ENCODE measurements around the gene MTRR.

MTRR gene

DNA sequence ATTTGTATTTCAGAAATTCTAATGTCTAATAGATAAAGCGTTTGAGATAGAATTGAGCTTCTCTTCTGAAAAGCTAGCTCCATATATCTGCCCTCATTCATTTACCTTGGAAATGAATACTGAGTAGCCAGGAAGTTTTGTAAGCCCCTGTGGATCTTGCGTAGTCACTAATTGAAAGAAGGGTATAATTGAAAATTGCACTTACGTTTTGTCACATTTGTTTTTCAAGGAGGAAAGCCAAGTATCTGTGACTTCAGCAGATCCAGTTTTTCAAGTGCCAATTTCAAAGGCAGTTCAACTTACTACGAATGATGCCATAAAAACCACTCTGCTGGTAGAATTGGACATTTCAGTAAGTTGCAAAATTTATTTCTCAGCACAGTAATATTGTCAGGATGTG, 14.0 kb downstream of the MTRR start:
- TF ChIP-seq, protein P1, sequence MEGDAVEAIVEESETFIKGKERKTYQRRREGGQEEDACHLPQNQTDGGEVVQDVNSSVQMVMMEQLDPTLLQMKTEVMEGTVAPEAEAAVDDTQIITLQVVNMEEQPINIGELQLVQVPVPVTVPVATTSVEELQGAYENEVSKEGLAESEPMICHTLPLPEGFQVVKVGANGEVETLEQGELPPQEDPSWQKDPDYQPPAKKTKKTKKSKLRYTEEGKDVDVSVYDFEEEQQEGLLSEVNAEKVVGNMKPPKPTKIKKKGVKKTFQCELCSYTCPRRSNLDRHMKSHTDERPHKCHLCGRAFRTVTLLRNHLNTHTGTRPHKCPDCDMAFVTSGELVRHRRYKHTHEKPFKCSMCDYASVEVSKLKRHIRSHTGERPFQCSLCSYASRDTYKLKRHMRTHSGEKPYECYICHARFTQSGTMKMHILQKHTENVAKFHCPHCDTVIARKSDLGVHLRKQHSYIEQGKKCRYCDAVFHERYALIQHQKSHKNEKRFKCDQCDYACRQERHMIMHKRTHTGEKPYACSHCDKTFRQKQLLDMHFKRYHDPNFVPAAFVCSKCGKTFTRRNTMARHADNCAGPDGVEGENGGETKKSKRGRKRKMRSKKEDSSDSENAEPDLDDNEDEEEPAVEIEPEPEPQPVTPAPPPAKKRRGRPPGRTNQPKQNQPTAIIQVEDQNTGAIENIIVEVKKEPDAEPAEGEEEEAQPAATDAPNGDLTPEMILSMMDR (IDR thresholded peaks at IDR 0.05; ENCODE audit: poor library complexity, severe bottlenecking): no peak
- Histone ChIP-seq H3K27ac (ENCODE audit: poor library complexity, severe bottlenecking) (no peak overlapping the region), H3K9me3 (ENCODE audit: severe bottlenecking) (no peaks in the 10 kb centered on the region), H3K36me3 (ENCODE audit: low read depth) (peaks cover 93% of the 10 kb centered on the region), H3K27me3 (ENCODE audit: insufficient read depth, poor library complexity, severe bottlenecking) (no peaks in the 10 kb centered on the region), H3K4me3 (ENCODE audit: severe bottlenecking) (no peak overlapping the region), H3K4me1 (ENCODE audit: insufficient read depth, poor library complexity, severe bottlenecking) (peaks cover 2% of the 10 kb centered on the region)
- ATAC-seq (ENCODE audit: low read depth) (no peak), DNase-seq (ENCODE audit: low spot score) (no peak)

DNA sequence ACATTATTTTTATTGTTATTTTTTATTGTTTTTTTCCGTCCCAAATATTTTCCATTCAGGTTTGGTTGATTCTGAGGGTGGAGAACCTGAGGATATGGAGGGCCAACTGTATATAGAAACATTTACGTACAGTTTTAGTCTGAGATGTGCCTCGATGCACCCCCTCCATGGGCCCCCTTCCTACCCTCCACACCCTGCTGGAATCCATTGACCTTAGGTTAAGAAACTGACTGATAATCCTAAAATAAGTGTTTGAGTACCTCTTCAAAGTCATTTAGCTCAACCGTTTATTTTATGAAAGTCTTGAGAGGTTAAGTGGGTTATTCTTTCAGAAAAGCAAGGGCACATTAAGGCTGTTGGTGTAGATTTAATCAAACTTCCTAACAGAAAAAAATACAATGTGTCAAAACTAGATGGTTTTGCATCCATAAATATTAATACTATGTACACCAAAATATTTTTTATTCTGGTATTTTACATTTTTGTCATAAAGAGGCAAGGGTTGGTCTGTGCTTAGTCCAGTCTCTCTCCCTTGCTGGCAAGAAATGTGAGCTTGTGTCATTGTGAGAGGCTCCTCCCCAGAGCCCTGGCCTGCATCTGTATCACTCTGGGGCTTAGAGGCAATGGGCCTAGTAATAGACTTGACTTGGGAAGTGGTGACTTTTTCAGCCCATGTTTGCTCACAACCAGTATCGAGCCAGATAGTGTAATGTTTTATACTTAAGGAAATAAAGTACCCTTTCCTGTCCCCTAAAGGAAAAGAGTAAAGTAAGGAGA, 15.7 kb downstream of the MTRR start:
- Histone ChIP-seq H3K36me3 (ENCODE audit: low read depth) (peaks cover 93% of the 10 kb centered on the region), H3K4me1 (ENCODE audit: insufficient read depth, poor library complexity, severe bottlenecking) (no peaks in the 10 kb centered on the region), H3K27ac (ENCODE audit: poor library complexity, severe bottlenecking) (no peak overlapping the region), H3K27me3 (ENCODE audit: insufficient read depth, poor library complexity, severe bottlenecking) (no peaks in the 10 kb centered on the region), H3K9me3 (ENCODE audit: severe bottlenecking) (no peaks in the 10 kb centered on the region), H3K4me3 (ENCODE audit: severe bottlenecking) (no peak overlapping the region)
- ATAC-seq (ENCODE audit: low read depth): no peak
- DNase-seq (ENCODE audit: low spot score): no peak
- TF ChIP-seq, protein P1 (IDR thresholded peaks at IDR 0.05; ENCODE audit: poor library complexity, severe bottlenecking): no peak

DNA sequence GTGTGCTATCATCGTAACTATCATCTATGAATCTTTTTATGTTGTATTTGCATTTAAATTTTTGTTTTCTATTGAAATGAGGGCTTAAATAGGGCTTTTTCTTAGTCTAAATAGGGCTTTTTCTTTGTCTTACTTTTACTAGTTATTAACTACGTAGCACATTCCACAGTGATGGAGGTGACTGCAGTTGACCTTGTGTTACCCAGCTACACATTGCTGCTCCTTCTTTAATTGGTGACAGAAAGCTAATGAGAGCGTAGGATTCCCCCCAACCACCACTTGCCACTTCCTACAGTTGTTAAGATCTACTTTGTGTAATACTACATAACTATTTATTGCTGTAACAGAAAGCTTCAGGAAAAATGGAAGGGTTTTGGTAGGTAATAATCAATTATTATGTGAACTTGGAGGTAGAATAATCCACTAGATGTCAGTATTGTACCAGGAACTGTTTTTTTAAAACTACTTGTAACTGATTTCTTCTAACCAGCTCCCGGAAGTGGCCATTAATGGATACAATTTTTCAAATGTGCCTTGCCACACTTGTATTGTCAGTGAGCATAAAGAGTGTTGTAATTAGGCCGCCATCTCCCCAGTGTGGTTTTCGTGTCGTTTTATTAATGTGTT, 18.0 kb downstream of the MTRR start:
- Histone ChIP-seq H3K9me3 (ENCODE audit: severe bottlenecking) (no peaks in the 10 kb centered on the region), H3K36me3 (ENCODE audit: low read depth) (peaks cover 92% of the 10 kb centered on the region), H3K4me3 (ENCODE audit: severe bottlenecking) (no peak overlapping the region), H3K4me1 (ENCODE audit: insufficient read depth, poor library complexity, severe bottlenecking) (no peaks in the 10 kb centered on the region), H3K27me3 (ENCODE audit: insufficient read depth, poor library complexity, severe bottlenecking) (no peaks in the 10 kb centered on the region), H3K27ac (ENCODE audit: poor library complexity, severe bottlenecking) (no peak overlapping the region)
- TF ChIP-seq, protein P1 (IDR thresholded peaks at IDR 0.05; ENCODE audit: poor library complexity, severe bottlenecking): peak; percentile 82
- ATAC-seq (ENCODE audit: low read depth) (peak; percentile 56; the same call in 2 of the 3 replicates), DNase-seq (ENCODE audit: low spot score) (no peak)

DNA sequence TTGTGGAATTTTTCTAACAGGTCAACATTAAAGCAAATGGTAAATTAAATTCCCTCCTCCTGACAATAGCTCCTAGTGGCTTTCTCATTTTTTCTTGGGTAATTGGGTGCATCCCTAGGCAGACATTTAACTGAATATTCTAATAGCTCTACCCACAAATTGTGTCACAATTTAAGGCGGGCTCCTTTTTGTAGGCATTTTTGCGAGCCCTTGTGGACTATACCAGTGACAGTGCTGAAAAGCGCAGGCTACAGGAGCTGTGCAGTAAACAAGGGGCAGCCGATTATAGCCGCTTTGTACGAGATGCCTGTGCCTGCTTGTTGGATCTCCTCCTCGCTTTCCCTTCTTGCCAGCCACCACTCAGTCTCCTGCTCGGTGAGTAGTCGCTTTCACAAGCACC, 20.0 kb downstream of the MTRR start:
- H3K27ac ChIP-seq (ENCODE audit: poor library complexity, severe bottlenecking): no peak overlapping the region
- no peak overlapping the region for H3K4me3 ChIP-seq (ENCODE audit: severe bottlenecking)
- no peaks in the 10 kb centered on the region for H3K4me1 ChIP-seq (ENCODE audit: insufficient read depth, poor library complexity, severe bottlenecking)
- no peak for DNase-seq (ENCODE audit: low spot score)
- no peak for ATAC-seq (ENCODE audit: low read depth)
- no peaks in the 10 kb centered on the region for H3K9me3 ChIP-seq (ENCODE audit: severe bottlenecking)
- TF ChIP-seq, protein P1 (IDR thresholded peaks at IDR 0.05; ENCODE audit: poor library complexity, severe bottlenecking): no peak
- peaks cover 95% of the 10 kb centered on the region for H3K36me3 ChIP-seq (ENCODE audit: low read depth)
- H3K27me3 ChIP-seq (ENCODE audit: insufficient read depth, poor library complexity, severe bottlenecking): no peaks in the 10 kb centered on the region

DNA sequence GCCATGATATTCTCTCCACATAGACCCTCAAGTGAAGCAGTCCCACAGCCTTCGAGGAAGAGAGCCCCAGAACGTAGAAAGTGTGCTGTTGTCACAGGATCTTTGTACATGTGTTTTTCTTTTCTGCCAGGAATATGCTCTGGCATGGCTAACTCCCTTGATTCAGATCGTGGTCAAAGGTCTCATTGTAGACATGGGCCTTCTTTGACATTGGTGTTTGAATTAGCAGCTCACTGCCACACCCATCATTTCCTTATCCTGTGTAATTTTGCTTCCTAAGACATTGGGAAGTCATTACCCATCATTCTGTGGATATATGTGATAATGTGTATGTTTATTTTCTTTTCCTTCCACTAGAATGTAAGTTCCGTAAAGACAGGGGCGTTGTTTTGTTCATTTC, 25.5 kb downstream of the MTRR start:
- no peak overlapping the region for H3K27ac ChIP-seq (ENCODE audit: poor library complexity, severe bottlenecking)
- H3K36me3 ChIP-seq (ENCODE audit: low read depth): peaks cover 99% of the 10 kb centered on the region
- no peaks in the 10 kb centered on the region for H3K9me3 ChIP-seq (ENCODE audit: severe bottlenecking)
- DNase-seq (ENCODE audit: low spot score) (no peak), ATAC-seq (ENCODE audit: low read depth) (no peak)
- TF ChIP-seq, protein P1 (IDR thresholded peaks at IDR 0.05; ENCODE audit: poor library complexity, severe bottlenecking): no peak
- H3K27me3 ChIP-seq (ENCODE audit: insufficient read depth, poor library complexity, severe bottlenecking): no peaks in the 10 kb centered on the region
- H3K4me1 ChIP-seq (ENCODE audit: insufficient read depth, poor library complexity, severe bottlenecking): no peaks in the 10 kb centered on the region
- no peak overlapping the region for H3K4me3 ChIP-seq (ENCODE audit: severe bottlenecking)
